ENCODE results near the gene PIAS2.
A peak's percentile ranks its signal among the peaks of the same experiment; 100 is the strongest.

Gene PIAS2

DNA sequence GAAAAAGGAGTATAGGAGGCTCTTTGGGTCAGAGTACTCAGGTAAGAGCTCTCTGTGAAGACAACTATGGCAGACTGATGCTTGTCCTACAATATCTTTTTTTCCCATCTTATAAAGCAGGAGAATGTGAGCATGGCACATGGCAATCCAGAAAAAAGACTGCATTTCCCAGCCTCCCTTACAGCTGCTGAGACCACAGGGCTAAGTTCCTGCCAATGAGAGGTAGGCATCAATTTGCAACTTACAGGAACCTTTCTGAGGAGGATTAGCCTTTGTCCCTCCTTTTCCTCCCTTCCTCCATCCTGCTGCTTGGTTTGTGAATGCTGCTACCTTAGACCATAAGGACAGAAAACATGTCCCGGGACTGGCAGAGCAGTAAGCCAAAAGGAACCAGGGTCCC is 122.7 kb downstream of the PIAS2 start:
- no peaks in the 10 kb centered on the region for H3K27me3 ChIP-seq (replicated peaks)
- no peak for DNase-seq
- no peak overlapping the region for H3K4me3 ChIP-seq (ENCODE audit: low read depth, low read length)
- no peak overlapping the region for H3K27ac ChIP-seq
- H3K36me3 ChIP-seq (replicated peaks) = no peaks in the 10 kb centered on the region
- in situ Hi-C loops (cut with HindIII; ENCODE audit: low pct_ligation_motif_present, low sequenced_read_pairs) = no loop called here
- TF ChIP-seq, protein P1, sequence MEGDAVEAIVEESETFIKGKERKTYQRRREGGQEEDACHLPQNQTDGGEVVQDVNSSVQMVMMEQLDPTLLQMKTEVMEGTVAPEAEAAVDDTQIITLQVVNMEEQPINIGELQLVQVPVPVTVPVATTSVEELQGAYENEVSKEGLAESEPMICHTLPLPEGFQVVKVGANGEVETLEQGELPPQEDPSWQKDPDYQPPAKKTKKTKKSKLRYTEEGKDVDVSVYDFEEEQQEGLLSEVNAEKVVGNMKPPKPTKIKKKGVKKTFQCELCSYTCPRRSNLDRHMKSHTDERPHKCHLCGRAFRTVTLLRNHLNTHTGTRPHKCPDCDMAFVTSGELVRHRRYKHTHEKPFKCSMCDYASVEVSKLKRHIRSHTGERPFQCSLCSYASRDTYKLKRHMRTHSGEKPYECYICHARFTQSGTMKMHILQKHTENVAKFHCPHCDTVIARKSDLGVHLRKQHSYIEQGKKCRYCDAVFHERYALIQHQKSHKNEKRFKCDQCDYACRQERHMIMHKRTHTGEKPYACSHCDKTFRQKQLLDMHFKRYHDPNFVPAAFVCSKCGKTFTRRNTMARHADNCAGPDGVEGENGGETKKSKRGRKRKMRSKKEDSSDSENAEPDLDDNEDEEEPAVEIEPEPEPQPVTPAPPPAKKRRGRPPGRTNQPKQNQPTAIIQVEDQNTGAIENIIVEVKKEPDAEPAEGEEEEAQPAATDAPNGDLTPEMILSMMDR (IDR thresholded peaks at IDR 0.05; ENCODE audit: low read depth, low read length, missing control alignments) = no peak

DNA sequence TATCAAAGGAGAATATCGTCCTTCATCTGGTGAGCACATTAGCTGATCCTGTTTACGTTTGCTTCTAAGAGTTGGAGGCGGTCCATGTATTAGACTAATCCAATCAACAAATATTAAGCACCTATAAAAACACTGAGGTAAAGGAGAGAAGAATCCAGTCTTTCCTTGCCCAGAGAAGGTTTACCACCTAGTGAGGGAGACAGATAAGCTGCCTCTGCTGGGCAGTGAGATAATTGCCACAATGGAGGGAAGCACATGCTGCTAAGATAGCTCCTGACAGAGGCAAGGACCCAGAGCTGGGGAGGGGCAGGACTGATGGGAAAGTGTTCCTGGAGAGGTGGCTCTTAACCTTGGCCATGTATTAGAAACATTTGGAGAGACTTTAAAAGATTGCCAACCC is 123.7 kb downstream of the PIAS2 start:
- Histone ChIP-seq H3K27ac (no peak overlapping the region), H3K36me3 (replicated peaks) (no peaks in the 10 kb centered on the region), H3K4me3 (ENCODE audit: low read depth, low read length) (no peak overlapping the region), H3K27me3 (replicated peaks) (no peaks in the 10 kb centered on the region)
- TF ChIP-seq, protein P1 (IDR thresholded peaks at IDR 0.05; ENCODE audit: low read depth, low read length, missing control alignments) = peak; percentile 8
- in situ Hi-C loops (cut with HindIII; ENCODE audit: low pct_ligation_motif_present, low sequenced_read_pairs) = no loop called here
- no peak for DNase-seq

DNA sequence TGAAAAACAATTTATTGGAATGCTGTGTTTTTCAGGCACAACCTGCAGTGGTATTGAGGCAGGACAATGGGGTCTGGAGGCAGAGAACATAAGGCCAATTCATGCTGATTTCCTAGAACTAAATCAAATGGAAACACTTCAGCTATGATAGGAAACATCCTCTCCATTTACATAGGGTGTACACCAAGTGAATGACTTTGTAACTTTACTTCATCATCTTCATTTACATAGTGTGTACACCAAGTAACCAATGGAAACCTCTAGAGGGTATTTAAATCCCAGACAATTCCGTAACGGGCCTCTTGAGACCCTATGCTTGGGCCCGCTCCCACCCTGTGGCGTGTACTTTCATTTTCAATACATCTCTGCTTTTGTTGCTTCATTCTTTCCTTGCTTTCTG is 128.2 kb downstream of the PIAS2 start:
- Histone ChIP-seq H3K27ac (no peak overlapping the region), H3K36me3 (replicated peaks) (no peaks in the 10 kb centered on the region), H3K4me3 (ENCODE audit: low read depth, low read length) (no peak overlapping the region), H3K27me3 (replicated peaks) (no peaks in the 10 kb centered on the region)
- in situ Hi-C loops (cut with HindIII; ENCODE audit: low pct_ligation_motif_present, low sequenced_read_pairs) = no loop called here
- TF ChIP-seq, protein P1 (IDR thresholded peaks at IDR 0.05; ENCODE audit: low read depth, low read length, missing control alignments) = no peak
- no peak for DNase-seq

- TF ChIP-seq, protein P1 (IDR thresholded peaks at IDR 0.05; ENCODE audit: low read depth, low read length, missing control alignments) = no peak
- Histone ChIP-seq H3K36me3 (replicated peaks) (no peaks in the 10 kb centered on the region), H3K27me3 (replicated peaks) (no peaks in the 10 kb centered on the region), H3K4me3 (ENCODE audit: low read depth, low read length) (no peak overlapping the region), H3K27ac (no peak overlapping the region)
- DNase-seq = no peak
- in situ Hi-C loops (cut with HindIII; ENCODE audit: low pct_ligation_motif_present, low sequenced_read_pairs) = no loop called here
Measured at GRCh38 chr18:46787674-46788073, 129.6 kb downstream of the PIAS2 start.

DNA sequence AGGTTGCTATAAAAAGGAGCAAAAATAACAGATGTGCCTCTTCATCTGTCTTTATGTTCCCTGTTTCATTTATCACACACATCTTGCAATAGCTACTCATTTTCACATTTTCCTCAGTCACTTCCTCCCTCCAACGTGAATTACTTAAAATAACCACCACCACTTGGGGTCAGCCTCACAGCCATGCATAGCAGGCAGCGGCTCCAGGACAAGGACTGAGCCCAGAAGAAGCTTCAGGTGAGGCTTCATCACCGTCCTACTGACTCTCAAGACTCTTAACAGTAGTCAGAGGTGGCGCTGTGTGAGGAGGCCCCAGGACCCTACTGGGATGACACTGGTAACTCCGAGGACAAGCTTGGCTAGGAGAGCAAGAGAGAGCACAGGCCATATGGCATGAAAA is 144.9 kb downstream of the PIAS2 start:
- Histone ChIP-seq H3K27me3 (replicated peaks) (no peaks in the 10 kb centered on the region), H3K27ac (no peak overlapping the region), H3K36me3 (replicated peaks) (no peaks in the 10 kb centered on the region), H3K4me3 (ENCODE audit: low read depth, low read length) (no peak overlapping the region)
- TF ChIP-seq, protein P1 (IDR thresholded peaks at IDR 0.05; ENCODE audit: low read depth, low read length, missing control alignments) = no peak
- in situ Hi-C loops (cut with HindIII; ENCODE audit: low pct_ligation_motif_present, low sequenced_read_pairs) = no loop called here
- no peak for DNase-seq

GRCh38 chr18:46771141-46771540 is 146.2 kb downstream of the PIAS2 start:
- H3K4me3 ChIP-seq (ENCODE audit: low read depth, low read length) = no peak overlapping the region
- H3K27ac ChIP-seq = no peak overlapping the region
- no peaks in the 10 kb centered on the region for H3K36me3 ChIP-seq (replicated peaks)
- in situ Hi-C loops (cut with HindIII; ENCODE audit: low pct_ligation_motif_present, low sequenced_read_pairs) = no loop called here
- no peaks in the 10 kb centered on the region for H3K27me3 ChIP-seq (replicated peaks)
- TF ChIP-seq, protein P1 (IDR thresholded peaks at IDR 0.05; ENCODE audit: low read depth, low read length, missing control alignments) = no peak
- no peak for DNase-seq
